A204.1 (cell line): ENCODE results near the gene SDHA.
"Not testable (repeated sequence)": the region's sequence is repeated elsewhere in the genome, so short reads cannot be mapped to it uniquely, and the experiment has no call there.

Source experiments
- FAIRE-seq: peaks from 2 replicates; lab custom pipeline; 2012; peaks lifted over from hg19 to GRCh38; lab: Jason Lieb, UNC

Gene SDHA

DNA sequence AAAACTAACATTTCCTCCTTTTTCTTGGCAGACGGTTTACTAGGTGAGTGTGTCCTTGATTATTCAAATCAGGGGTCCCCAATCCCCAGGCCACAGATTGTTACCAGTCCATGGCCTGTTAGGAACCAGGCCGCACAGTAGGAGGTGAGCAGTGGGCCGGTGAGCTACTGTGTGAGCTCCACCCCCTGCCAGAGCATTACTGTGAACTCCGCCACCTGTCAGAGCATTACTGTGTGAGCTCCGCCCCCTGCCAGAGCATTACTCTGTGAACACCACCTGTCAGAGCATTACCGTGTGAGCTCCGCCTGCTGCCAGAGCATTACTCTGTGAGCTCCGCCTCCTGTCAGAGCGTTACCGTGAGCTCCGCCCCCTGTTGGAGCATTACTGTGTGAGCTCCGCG is 39.0 kb downstream of the SDHA start:
- no peak for FAIRE-seq

DNA sequence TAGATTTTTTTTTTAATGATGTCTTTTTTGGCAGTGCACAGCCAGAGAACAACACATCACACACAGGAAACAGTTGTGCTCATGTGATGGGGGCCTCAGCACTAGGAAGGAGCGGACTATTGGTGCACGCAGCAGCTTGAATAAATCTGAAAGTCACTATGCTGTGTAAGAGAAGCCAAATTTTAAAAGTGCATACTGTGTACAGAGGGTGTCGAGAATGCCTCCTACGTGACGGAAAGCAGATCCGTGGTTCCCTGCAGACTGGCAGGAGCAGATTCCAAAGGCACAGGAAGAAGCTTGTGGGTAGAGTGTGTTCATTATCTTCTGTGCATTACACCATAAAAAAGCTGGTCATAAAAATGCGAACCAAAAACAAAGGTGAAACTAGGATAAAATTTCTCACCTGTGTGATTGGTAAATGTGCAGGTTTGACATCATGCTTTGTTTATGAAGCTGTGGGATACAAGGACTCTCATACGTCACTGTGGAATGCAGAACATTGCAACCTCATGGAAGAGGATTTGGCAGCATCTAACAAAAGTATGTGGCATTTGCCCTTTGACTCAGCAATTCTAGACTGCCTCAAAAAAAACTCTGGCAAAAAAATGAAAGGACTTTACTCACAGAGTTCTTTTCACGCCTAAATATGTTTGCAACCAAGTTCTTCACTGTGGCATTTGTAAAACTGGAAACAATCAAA is 45.3 kb downstream of the SDHA start:
- not testable (repeated sequence) for FAIRE-seq

DNA sequence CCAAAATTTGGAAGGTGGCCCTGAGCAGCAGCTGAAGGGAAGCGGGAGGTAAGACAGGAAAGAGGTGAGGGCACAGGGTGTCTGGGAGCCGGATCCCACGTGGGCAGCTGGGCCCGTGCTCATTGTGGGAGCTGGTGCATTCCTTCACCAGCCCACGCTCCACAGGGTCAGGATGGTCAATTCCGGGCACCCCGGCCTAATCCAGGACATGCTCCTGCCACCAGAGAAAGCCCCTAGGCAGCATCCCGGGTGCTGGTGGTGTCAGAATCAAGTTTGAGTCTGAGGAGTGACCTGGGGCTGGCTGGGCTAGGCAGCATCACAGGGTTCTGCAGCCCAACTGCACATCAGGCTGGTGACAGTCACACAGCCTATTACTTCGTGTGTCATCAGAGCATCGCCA is 46.2 kb downstream of the SDHA start:
- no peak for FAIRE-seq

DNA sequence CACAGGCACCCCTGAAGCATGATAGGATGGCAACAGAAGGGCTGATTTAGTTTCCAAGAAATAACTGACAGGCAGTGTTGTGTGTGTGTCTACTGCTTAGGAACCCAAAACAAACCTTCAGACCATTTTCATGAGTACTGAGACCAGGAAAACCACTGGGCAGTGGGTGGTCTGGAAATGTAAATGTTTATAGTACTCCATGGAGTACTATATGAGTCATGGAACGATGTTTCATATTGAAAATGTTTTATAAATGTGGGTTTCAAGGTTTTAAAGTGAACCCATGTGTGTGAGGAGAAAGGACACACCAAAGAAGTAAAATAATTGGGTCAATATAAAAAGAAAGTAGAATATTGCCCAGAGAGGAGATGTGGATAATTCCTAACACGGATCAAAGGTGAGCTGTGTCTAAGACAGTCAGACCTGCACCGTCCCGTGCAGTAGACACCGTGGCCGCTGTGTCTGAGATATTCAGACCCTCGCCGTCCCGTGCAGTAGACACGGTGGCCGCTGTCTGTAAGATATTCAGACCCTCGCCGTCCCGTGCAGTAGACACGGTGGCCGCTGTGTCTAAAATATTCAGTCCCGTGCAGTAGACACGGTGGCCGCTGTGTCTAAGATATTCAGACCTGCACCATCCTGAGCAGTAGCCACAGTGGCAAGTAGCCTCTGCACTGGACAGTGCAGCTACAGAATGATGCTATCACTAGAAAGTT is 48.3 kb downstream of the SDHA start:
- not testable (repeated sequence) for FAIRE-seq

DNA sequence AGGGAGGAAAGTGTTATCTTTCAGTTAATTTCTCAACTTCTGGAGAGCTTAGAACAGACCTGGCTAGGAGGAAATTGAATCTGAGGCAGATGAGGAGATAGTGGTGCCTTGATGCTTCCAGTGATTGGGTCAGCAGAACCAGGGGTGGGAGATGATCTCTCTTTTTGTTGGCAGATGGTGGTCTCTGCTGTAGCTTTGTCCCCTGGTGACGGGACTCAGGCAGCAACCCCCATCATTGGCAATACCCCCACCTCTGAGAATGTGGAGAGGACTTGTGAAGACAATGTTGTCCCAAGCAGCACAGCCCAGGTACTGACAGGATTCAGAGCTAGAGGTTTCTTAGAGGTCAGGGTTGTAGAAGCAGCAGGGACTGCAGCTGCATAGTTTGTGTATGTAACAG is 49.6 kb downstream of the SDHA start:
- no peak for FAIRE-seq

DNA sequence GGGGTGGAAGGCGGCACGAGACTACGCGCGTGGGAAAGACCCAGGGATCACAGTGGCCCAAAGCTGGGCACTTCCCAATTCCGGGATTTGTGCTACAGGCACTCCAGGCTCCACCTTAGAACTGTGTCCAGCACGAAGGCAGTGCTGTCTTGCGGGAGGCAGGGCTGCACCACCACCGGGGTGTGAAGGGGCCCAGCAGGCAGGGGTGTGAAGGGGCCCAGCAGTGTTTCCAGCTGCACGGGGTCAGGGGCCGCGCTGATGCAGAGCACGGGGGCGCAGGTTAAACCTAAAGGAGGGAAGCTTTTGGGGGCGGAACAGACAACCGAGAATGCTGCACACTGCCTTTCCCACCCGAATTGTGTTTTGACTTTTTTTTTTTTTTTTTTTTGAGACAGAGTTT is 52.2 kb downstream of the SDHA start:
- no peak for FAIRE-seq

DNA sequence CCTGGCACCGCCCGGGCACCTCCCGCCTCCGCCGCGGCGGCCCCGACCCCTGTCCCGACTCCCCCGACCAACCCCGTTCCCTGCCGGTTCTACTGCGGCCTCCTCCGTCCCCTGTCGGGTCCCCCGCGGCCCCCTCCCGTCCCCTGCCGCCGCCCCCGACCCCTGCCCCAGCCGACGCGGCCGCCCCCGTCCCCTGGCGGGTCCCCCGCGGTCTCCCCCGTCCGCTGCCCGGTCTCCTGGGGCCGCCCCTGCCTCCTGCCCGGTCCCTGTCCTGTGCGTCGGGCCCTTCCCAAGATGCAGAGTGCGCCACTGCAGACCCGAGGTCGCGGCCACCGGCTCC is 53.7 kb downstream of the SDHA start:
- FAIRE-seq = not testable (repeated sequence)

DNA sequence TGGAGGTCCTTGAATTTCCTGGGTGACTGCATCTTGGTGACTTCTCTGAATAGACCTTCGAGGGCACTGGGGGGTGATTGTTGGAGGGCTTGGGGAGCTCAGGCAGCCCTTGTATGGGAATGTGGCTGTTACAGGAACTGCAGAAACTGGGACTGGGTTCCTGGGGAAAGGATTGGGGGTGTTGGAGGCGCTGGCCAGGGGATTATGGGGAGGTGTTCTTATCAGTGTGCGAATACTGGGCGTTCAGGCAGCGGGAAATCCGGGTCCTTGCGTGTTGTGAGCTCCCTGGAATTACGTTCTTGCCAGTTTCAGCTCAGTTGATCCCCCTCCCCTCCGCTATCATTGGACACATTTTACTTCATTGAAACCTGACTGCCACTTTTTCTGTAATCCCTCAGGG is 55.0 kb downstream of the SDHA start:
- FAIRE-seq = not testable (repeated sequence)

DNA sequence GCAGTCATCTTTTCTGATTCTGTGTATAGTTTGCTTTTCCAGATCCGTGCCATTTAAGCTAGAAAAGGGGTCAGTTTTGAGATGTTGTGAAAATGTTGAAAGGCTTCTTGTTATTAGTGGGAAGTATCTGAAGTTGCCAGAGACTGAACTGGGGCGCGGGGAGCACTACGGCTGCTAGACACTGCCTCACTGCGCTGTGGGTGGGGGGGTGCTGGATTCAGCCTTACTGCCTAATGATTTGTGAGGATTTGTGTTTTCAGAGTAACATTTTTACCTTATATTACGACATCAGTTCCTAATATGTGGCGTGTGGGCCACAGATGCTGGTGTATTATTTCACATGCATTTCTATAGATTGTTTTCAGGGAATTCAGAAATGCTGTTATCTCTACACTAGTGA is 55.4 kb downstream of the SDHA start:
- not testable (repeated sequence) for FAIRE-seq

DNA sequence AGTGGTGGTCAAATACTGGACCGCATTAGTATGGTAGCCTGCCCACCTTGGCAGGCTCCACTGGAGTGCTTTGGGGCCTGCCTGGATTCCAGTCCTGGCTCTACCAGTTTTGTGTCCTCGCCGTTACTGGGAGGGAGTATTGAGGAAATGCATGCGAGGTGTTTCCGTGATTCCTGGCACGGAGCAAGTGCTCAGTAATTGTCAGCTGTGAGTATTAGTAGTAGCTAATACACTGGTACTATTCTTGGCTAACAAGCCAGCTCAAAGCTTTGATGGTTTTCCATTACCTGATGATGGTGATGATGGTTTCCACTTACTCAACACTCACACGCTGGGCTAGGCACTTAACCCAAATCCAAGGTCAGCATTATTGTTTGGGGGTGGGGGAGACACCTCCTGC is 56.2 kb downstream of the SDHA start:
- not testable (repeated sequence) for FAIRE-seq

DNA sequence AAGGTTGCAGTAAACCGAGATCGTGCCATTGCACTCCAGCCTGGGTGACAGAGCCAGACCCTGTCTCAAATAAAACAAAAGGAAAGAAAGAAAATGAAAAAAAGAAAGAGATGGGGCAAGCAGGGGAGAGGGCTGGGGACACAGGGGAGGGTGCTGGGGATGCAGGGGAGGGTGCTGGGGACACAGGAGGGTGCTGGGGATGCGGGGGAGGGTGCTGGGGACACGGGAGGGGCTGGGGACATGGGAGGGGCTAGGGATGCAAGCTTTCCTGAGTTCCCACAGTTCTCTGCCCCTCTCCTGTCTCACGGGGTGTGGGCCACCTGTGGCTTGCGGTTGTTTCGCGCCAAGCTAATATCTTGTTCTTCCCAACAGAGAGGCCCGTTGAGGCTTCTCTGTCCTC is 60.5 kb downstream of the SDHA start:
- no peak for FAIRE-seq

DNA sequence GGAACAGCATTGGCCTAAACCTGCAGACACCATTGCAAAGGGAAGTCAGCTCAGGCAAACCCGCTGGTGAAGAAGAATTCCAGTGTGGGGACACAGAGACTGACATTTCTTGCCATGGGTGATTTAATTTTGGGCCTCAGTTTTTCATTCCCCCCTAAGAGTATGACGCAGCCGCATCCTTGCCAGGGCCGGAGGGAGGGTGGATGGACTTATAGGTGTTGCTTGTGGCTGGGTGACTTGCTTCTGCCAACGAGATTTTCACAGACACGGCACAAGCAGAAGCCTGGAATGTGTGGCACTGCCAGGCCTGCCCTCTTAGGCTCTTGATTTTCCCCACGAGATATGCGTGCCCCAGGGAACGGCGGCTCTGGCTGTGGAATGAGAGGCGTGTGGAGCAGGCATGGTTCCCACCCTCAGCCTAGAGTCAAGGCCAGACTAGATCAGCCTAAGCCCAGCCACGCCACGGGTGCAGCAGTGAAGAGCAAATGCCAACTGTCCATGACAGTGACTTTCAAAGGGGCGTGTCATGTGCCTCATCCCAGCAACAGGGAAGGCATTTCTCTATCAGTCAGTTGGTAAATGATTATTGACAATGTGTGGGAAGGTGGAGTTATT is 61.0 kb downstream of the SDHA start:
- not testable (repeated sequence) for FAIRE-seq

DNA sequence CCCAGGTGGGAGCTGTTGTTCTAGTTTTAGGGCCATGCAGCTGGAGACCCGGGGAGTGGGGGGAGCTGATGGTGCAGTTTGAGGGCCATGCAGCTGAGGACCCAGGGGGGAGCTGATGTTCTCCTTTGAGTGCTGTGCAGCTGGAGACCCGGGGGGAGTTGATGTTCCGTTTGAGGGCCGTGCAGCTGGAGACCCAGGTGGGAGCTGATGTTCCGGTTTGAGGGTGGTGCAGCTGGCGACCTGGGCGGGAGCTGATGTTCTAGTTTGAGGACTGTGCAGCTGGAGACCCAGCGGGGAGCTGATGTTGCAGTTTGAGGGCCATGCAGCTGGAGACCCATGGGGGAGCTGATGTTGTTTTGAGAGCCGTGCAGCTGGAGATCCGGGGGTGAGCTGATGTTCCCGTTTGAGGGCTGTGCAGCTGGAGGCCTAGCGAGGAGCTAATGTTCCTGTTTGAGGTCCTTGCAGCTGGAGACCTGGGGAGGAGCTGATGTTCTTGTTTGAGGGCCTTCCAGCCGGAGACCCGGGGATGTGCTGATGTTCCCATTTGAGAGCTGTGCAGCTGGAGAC is 68.0 kb downstream of the SDHA start:
- no peak for FAIRE-seq

DNA sequence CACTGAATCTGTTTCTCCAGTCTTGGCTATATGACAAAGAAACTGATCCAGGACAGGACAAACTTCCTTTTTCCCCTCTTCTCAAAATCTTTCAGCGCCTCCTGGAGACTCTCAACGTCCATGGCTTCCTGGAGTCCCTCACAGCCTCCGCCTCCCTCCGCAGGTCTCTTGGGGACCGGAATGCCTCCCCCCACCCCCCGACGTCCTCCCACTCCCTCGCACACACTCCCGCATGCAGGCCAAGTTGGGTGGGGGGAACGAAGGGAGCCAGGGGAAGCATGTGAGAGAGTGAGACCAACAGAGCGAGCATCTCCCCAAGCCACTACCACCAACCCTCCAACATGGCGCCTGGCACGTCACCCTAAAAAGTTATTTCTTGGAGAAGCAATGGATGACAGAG is 72.1 kb downstream of the SDHA start:
- not testable (repeated sequence) for FAIRE-seq

DNA sequence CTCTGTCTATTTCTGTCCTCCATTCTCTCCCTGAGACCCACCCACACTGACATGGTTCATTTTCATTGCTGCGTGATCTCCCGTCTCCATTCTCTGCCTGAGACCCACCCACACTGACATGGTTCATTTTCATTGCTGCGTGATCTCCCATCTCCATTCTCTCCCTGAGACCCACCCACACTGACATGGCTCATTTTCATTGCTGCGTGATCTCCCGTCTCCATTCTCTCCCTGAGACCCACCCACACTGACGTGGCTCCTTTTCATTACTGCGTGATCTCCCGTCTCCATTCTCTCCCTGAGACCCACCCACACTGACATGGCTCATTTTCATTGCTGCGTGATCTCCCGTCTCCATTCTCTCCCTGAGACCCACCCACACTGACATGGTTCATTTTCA is 73.2 kb downstream of the SDHA start:
- FAIRE-seq = not testable (repeated sequence)

DNA sequence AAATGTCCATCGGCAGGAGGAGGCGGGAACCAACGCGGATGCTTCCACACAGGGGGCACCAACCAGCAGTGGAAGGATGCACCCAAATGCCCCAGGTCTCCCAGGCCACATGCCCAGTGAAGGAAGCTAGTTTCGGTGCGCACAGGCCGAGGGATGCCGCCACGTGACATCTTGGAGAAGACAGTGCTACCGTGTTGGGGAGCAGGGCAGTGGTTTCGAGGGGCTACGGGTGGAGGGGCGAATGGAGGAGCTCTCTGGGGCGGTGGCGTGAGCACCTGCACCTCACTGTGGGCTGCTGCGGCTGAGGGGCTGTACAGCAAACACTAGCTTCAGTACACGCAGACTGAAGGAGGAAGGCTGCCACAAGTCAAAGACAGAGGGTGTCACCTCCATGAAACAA is 76.7 kb downstream of the SDHA start:
- not testable (repeated sequence) for FAIRE-seq

DNA sequence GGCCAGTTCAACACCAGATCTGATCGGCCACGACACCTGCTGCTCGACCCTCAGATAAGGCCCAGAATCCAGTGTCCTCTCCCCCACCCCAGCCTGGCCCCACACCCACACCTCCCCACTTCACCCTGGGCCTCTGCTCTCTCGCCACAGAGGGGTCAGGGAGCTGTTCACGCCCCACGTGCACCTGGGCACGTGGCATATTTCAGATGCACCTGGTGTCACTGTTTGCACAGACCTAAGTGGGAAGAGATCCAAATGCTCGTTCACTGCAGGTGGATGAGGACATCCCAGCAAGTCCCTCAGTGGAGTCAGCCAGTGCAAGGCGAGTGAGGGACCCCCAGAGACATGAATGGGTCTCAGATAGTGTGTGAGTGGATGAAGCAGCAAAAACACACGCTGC is 78.1 kb downstream of the SDHA start:
- FAIRE-seq = not testable (repeated sequence)

DNA sequence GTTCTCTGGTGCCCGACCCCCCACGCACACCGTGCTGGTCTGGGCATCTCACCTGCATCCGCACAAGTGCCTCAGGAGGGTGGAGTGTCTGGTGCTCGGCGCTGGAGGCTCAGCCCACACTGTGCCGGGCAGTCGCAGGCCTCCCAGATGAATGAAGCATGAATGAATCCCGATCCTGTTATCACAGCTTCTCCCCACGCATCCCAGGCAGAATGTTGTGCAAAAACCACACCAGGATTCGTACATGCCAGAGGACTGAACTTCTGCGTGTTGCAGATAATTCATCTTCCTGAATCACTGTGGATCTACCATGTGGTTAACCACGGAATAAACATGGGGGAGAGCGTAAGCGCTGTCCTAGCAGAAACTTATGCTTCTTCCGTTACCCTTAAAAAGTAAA is 78.8 kb downstream of the SDHA start:
- FAIRE-seq = not testable (repeated sequence)

DNA sequence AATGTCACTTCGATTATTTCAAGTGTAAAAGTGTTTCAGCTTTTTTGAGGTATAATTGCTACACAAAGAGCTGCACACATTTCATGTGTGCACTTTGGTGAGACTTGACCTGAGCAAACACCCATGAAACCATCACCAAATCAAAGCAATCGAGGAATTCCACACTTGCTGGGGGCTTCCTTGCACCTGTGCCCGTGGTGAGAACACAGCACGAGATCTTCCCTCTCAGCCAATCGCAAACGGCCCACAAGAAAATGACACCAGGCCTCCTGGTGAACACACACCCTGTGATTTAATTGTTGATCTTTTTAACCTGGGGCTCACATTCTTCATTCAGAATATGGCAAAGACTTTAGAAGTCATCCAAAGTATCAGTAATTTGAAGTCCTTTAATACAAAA is 79.3 kb downstream of the SDHA start:
- not testable (repeated sequence) for FAIRE-seq

DNA sequence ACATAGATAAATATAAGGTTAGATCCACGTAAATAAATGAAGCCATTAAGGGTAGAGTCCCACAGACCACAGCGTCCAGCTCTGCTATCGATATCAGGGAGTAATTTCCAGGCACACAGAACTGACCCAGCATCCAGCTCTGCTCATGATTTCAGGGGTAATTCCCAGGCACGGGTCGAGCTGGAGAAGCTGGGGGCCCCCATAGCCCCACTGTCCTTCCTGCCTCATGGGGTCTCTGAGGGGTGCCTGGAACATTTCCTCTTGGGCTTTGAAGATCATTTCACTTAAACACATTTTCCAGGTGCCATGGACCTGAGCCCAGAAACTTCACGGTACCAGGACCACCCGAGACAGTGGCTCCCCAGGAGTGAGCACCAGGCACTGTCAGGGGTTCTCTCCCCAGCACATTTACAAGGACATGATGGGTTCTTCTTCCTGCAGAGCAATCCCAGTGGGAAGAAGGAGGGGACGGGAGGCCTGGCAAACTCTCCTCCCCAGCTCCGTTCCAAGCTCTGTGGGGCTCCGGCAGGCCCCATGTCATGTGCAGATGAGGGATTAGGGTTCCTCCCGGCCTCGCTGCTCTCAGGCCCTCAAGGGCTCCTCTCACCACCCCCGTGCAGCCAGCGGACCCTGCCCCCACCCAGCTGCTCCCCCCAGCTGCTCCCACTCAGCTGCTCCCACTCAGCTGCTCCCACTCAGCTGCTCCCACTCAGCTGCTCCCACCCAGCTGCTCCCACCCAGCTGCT is 80.0 kb downstream of the SDHA start:
- FAIRE-seq = not testable (repeated sequence)

DNA sequence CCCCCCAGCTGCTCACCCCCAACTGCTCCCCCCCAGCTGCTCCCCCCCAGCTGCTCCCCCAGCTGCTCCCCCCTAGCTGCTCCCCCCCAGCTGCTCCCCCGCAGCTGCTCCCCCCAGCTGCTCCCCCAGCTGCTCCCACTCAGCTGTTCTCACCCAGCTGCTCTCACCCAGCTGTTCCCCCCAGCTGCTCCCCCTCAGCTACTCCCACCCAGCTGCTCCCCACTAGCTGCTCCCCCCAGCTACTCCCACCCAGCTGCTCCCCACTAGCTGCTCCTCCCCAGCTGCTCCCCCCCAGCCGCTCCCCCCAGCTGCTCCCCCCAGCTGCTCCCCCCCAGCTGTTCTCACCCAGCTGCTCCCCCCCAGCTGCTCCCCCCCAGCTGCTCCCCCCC is 80.6 kb downstream of the SDHA start:
- no peak for FAIRE-seq

DNA sequence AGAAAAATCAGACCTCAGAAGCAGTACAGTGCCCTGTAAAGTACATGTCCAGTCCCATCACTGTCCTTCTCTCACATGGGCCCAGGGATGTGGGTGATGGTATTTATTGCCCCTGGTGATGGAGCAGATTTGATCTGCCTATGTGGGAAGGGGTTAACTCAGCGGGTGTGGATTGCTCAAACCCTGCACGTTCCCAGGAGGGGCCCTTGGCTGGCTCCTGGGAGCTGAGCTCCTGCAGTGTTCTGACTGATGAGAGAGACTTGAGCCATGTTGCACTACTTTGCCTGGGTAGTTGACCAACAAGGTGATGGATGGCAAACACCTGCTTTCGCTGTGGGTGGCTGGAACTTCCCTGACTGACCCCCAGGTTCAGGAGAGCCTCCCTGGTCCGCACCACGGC is 81.8 kb downstream of the SDHA start:
- FAIRE-seq = not testable (repeated sequence)
